HepG2 (cell line): ENCODE results near the gene ACAP1. TPM values are rescaled to one million over a fixed set of nuclear protein-coding genes. Genes with fewer than 3 reads are reported as not detected.

Source experiments
- ATAC-seq: fragments of 200-7000 bp; cut with Tn5 transposase; 3 replicates; pipeline ENCODE4 v1.9.1; 2020; ENCODE audit warnings: mild to moderate bottlenecking, moderate library complexity
- BruUV-seq: library from RNA; stranded (reverse); fragments of 400-500 nt; replicated peaks from 2 replicates; lab custom pipeline; 2021; lab: Mats Ljungman, UMichigan
- CTCF ChIA-PET: fragments of 300-600 bp; formaldehyde crosslinking; extraction: SDS; loops from one replicate; lab custom pipeline; 2021; ENCODE audit warnings: low total read pairs, inconsistent platforms, low intra/inter-chr PET ratio; lab: Yijun Ruan, JAX
- POLR2A ChIA-PET: fragments of 350-600 bp; sonication (Branson Sonifier 250); formaldehyde crosslinking; loops from one replicate; lab custom pipeline; 2020; ENCODE audit warnings: antibody characterized with exemption, inconsistent platforms; lab: Yijun Ruan, JAX
- DNase-seq: peaks from one replicate; pipeline ENCODE4 v3.0.0-alpha.2; 2015; ENCODE audit warnings: low spot score
- FAIRE-seq: peaks from 3 replicates; lab custom pipeline; 2011; peaks lifted over from hg19 to GRCh38; lab: Jason Lieb, UNC
- H2AFZ ChIP-seq: one replicate; pipeline ENCODE4 v1.6.1; 2011; ENCODE audit warnings: low read length, inconsistent platforms
- H3K27ac ChIP-seq: fragments of 300-600 bp; 3 replicates; pipeline ENCODE4 v1.8.0; 2011; ENCODE audit warnings: mixed run types, mild to moderate bottlenecking, mixed read lengths, low read length, inconsistent platforms; ENCODE audit not compliant: insufficient read depth; ENCODE audit errors: extremely low read length
- H3K27me3 ChIP-seq, 2 experiments: fragments of 200-600 bp in 1 of 2; 2 replicates in 1 of 2; 3 replicates in 1 of 2; pipeline versions ENCODE4 v1.6.0 to v1.8.0; 2011; ENCODE audit warnings: low read length in 2 of 2, mild to moderate bottlenecking in 2 of 2, moderate library complexity in 2 of 2, inconsistent platforms in 1 of 2; ENCODE audit not compliant: insufficient read depth in 2 of 2, control insufficient read depth in 1 of 2
- H3K36me3 ChIP-seq, 2 experiments: fragments of 200-600 bp in 1 of 2; replicated peaks in 1 of 2; 2 replicates in 1 of 2; 3 replicates in 1 of 2; pipeline versions ENCODE4 v1.5.1 to v1.8.0; 2011; ENCODE audit warnings: low read length in 2 of 2, inconsistent platforms in 1 of 2; ENCODE audit not compliant: insufficient read depth in 2 of 2, control insufficient read depth in 1 of 2
- H3K4me1 ChIP-seq: 2 replicates; pipeline ENCODE4 v1.5.1; 2012; ENCODE audit warnings: low read length, inconsistent platforms; ENCODE audit not compliant: insufficient read depth
- H3K4me2 ChIP-seq: 2 replicates; pipeline ENCODE4 v1.6.0; 2011; ENCODE audit warnings: low read depth, low read length, inconsistent platforms
- H3K4me3 ChIP-seq, 3 experiments: fragments of 200-600 bp in 1 of 3; sonication (generic), shearing (Covaris generic) in 1 of 3; replicated peaks in 1 of 3; 2 replicates each; pipeline ENCODE4 v1.5.1; 2011 to 2016; ENCODE audit warnings: low read length in 3 of 3, inconsistent platforms in 2 of 3, low read depth in 2 of 3, mild to moderate bottlenecking in 2 of 3, control low read depth in 1 of 3, mixed read lengths in 1 of 3; ENCODE audit not compliant: insufficient read depth in 1 of 3
- H3K79me2 ChIP-seq: one replicate; pipeline ENCODE4 v1.6.1; 2011; ENCODE audit warnings: low read length, inconsistent platforms; ENCODE audit not compliant: insufficient read depth
- H3K9ac ChIP-seq: 2 replicates; pipeline ENCODE4 v1.6.0; 2011; ENCODE audit warnings: mild to moderate bottlenecking, low read depth, low read length, inconsistent platforms; ENCODE audit not compliant: insufficient read depth
- H3K9me3 ChIP-seq: 2 replicates; pipeline ENCODE4 v1.5.1; 2012; ENCODE audit warnings: mild to moderate bottlenecking, low read length
- H4K20me1 ChIP-seq: 2 replicates; pipeline ENCODE4 v1.6.0; 2011; ENCODE audit warnings: inconsistent platforms, mild to moderate bottlenecking, low read length, moderate library complexity; ENCODE audit not compliant: insufficient read depth
- CBX1 ChIP-seq: IDR thresholded peaks from one replicate; pipeline ENCODE4 v1.6.1; 2016; ENCODE audit warnings: antibody characterized with exemption, low read depth
- MAFG ChIP-seq: sonication (generic); formaldehyde crosslinking; IDR thresholded peaks from 2 replicates; pipeline ENCODE4 v1.5.1; 2020; ENCODE audit warnings: mild to moderate bottlenecking, missing genetic modification reagents
- MTA1 ChIP-seq: sonication (generic); formaldehyde crosslinking; IDR thresholded peaks from 2 replicates; pipeline ENCODE4 v1.4.0; 2020; ENCODE audit warnings: missing genetic modification reagents, mild to moderate bottlenecking, borderline replicate concordance
- NFATC3 ChIP-seq: sonication (generic); formaldehyde crosslinking; IDR thresholded peaks from 2 replicates; pipeline ENCODE4 v1.5.1; 2020; ENCODE audit warnings: mild to moderate bottlenecking, missing genetic modification reagents
- NFYB ChIP-seq: sonication (generic); formaldehyde crosslinking; IDR thresholded peaks from 2 replicates; pipeline ENCODE4 v1.4.0; 2020; ENCODE audit warnings: missing genetic modification reagents
- ZNF354B ChIP-seq: sonication (generic); formaldehyde crosslinking; IDR thresholded peaks from 2 replicates; pipeline ENCODE4 v1.8.0; 2022; ENCODE audit warnings: mild to moderate bottlenecking, missing genetic modification reagents
- ZNF781 ChIP-seq: sonication (generic); formaldehyde crosslinking; IDR thresholded peaks from 2 replicates; pipeline ENCODE4 v1.5.1; 2020; ENCODE audit warnings: borderline replicate concordance, mild to moderate bottlenecking, missing genetic modification reagents; ENCODE audit errors: not compliant biosample characterization
- ZNF839 ChIP-seq: sonication (generic); formaldehyde crosslinking; IDR thresholded peaks from 2 replicates; pipeline ENCODE4 v1.4.0; 2020; ENCODE audit warnings: missing genetic modification reagents, mild to moderate bottlenecking, borderline replicate concordance
- WGBS: methylation state at CpG from one replicate; pipeline ENCODE4 v1.1.6; 2017; ENCODE audit warnings: low lambda C conversion rate; 5-methylcytosine and 5-hydroxymethylcytosine counted together
- in situ Hi-C: cut with HindIII; loops from 2 replicates; pipeline ENCODE4 v1.10.0; 2017; ENCODE audit warnings: low pct_unique_long_range_greater_than_20kb; ENCODE audit not compliant: extremely low pct_ligation_motif_present
- intact Hi-C: fragments of 100-400 bp; cut with micrococcal nuclease; formaldehyde crosslinking; loops from one replicate; pipeline ENCODE4 v1.10.0; 2022; ENCODE audit not compliant: unreplicated experiment
- polyA plus RNA-seq, 8 experiments: library from polyadenylated mRNA; depleted of rRNA in 3 of 8; stranded (reverse) in 7 of 8; unstranded in 1 of 8; fragments of >200 nt; fragmentation: Illumina TruSeq in 4 of 8; extraction: Trizol in 4 of 8; gene quantifications; 2 replicates each; pipeline versions ENCODE4 v1.2.1 to v1.2.3, GENCODE V29; 2011 to 2016; ENCODE audit warnings: low read depth in 4 of 8, missing spikeins in 1 of 8, mixed read lengths in 1 of 8; ENCODE audit not compliant: insufficient read depth in 1 of 8
- total RNA-seq, 5 experiments: library from RNA; depleted of rRNA; stranded (reverse); fragments of >200 nt; fragmentation: Illumina TruSeq; extraction: Trizol; gene quantifications; 2 replicates each; pipeline ENCODE4 v1.2.3, GENCODE V29; 2016; ENCODE audit warnings: low read depth in 1 of 5
- TF ChIP-seq, protein P1 (sequence below): sonication (generic); formaldehyde crosslinking; IDR thresholded peaks from 2 replicates; pipeline ENCODE4 v1.5.0; 2020; ENCODE audit warnings: missing genetic modification reagents
- TF ChIP-seq, protein P2 (sequence below): sonication (generic); formaldehyde crosslinking; IDR thresholded peaks from 2 replicates; pipeline ENCODE4 v1.8.0; 2022; ENCODE audit warnings: mild to moderate bottlenecking, missing genetic modification reagents, moderate library complexity
- TF ChIP-seq, protein P3 (sequence below): IDR thresholded peaks from 2 replicates; pipeline ENCODE4 v1.6.1; 2016; ENCODE audit warnings: low read depth, missing genetic modification reagents, missing compliant biosample characterization

Gene ACAP1
- total and polyA plus RNA-seq, 2 of the 13 experiments (the other 11 are each of a cell fraction or from before 2014, with no cell fraction given) = 1.3 to 2.5 TPM

DNA sequence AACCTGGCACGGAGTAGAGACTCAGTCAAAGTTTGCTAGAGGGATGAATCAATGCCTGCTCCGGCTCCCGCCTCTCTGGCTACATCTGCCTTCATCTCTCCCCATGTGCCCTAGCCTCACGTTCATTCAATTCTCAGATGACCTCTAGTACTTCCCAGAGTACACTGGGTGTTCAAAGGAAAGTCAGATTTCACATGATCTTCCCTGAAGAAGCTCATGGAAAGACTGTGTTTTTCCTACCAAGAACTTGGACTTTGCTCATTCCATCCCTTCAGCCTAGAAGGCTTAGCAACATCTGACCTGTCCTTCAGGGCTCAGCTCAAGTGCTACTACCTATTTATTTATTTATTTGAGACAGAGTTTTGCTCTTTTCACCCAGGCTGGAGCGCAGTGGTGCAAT is 33.5 kb downstream of the ACAP1 start:
- no peaks in the 10 kb centered on the region for H4K20me1 ChIP-seq
- no peak overlapping the region for H3K27ac ChIP-seq
- H3K4me3 ChIP-seq = no peak overlapping the region
- no peaks in the 10 kb centered on the region for H3K79me2 ChIP-seq
- no peak overlapping the region for H3K4me2 ChIP-seq
- H3K4me1 ChIP-seq = peaks cover 10% of the 10 kb centered on the region
- no peaks in the 10 kb centered on the region for H3K36me3 ChIP-seq
- WGBS = 1% methylated on average over 5 of the region's 5 CpGs
- DNase-seq = no peak
- ChIA-PET POLR2A (interaction anchor here (1.1 to 1.6 kb wide), 3 partner anchors 10 to 76 kb away, joined by 3 to 8 read pairs (median 3); partner anchors contain the start of gene TMEM256), CTCF (no interaction called here)
- TF ChIP-seq, protein P1, sequence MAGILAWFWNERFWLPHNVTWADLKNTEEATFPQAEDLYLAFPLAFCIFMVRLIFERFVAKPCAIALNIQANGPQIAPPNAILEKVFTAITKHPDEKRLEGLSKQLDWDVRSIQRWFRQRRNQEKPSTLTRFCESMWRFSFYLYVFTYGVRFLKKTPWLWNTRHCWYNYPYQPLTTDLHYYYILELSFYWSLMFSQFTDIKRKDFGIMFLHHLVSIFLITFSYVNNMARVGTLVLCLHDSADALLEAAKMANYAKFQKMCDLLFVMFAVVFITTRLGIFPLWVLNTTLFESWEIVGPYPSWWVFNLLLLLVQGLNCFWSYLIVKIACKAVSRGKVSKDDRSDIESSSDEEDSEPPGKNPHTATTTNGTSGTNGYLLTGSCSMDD = no peak
- TF ChIP-seq ZNF781 (CRISPR knock-in tag) (no peak), NFYB (no peak), ZNF839 (no peak), CBX1 (no peak), ZNF354B (no peak), MAFG (CRISPR knock-in tag) (no peak), NFATC3 (CRISPR knock-in tag) (no peak), MTA1 (CRISPR knock-in tag) (no peak)
- TF ChIP-seq, protein P2, sequence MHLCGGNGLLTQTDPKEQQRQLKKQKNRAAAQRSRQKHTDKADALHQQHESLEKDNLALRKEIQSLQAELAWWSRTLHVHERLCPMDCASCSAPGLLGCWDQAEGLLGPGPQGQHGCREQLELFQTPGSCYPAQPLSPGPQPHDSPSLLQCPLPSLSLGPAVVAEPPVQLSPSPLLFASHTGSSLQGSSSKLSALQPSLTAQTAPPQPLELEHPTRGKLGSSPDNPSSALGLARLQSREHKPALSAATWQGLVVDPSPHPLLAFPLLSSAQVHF (CRISPR knock-in tag) = no peak
- TF ChIP-seq, protein P3, sequence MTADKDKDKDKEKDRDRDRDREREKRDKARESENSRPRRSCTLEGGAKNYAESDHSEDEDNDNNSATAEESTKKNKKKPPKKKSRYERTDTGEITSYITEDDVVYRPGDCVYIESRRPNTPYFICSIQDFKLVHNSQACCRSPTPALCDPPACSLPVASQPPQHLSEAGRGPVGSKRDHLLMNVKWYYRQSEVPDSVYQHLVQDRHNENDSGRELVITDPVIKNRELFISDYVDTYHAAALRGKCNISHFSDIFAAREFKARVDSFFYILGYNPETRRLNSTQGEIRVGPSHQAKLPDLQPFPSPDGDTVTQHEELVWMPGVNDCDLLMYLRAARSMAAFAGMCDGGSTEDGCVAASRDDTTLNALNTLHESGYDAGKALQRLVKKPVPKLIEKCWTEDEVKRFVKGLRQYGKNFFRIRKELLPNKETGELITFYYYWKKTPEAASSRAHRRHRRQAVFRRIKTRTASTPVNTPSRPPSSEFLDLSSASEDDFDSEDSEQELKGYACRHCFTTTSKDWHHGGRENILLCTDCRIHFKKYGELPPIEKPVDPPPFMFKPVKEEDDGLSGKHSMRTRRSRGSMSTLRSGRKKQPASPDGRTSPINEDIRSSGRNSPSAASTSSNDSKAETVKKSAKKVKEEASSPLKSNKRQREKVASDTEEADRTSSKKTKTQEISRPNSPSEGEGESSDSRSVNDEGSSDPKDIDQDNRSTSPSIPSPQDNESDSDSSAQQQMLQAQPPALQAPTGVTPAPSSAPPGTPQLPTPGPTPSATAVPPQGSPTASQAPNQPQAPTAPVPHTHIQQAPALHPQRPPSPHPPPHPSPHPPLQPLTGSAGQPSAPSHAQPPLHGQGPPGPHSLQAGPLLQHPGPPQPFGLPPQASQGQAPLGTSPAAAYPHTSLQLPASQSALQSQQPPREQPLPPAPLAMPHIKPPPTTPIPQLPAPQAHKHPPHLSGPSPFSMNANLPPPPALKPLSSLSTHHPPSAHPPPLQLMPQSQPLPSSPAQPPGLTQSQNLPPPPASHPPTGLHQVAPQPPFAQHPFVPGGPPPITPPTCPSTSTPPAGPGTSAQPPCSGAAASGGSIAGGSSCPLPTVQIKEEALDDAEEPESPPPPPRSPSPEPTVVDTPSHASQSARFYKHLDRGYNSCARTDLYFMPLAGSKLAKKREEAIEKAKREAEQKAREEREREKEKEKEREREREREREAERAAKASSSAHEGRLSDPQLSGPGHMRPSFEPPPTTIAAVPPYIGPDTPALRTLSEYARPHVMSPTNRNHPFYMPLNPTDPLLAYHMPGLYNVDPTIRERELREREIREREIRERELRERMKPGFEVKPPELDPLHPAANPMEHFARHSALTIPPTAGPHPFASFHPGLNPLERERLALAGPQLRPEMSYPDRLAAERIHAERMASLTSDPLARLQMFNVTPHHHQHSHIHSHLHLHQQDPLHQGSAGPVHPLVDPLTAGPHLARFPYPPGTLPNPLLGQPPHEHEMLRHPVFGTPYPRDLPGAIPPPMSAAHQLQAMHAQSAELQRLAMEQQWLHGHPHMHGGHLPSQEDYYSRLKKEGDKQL (CRISPR knock-in tag) = no peak
- in situ Hi-C loops (no loop called here), intact Hi-C loops (no loop called here)
- no peak for FAIRE-seq
- H3K27me3 ChIP-seq = peaks cover 0 to 14% of the 10 kb centered on the region in 2 experiments; a peak in 3 of 5 replicates
- H2AFZ ChIP-seq = no peak overlapping the region
- BruUV-seq = no TSS peak
- H3K9ac ChIP-seq = no peak overlapping the region
- ATAC-seq = peak; percentile 60; the same call in 2 of the 3 replicates
- no peaks in the 10 kb centered on the region for H3K9me3 ChIP-seq
